ENCODE data around the gene PHF10. TPM values are rescaled to one million over a fixed set of nuclear protein-coding genes. Genes with fewer than 3 reads are reported as not detected.

Gene PHF10
- total RNA-seq, 2 donors from 2014 or later: 49.9 to 54.7 TPM

DNA sequence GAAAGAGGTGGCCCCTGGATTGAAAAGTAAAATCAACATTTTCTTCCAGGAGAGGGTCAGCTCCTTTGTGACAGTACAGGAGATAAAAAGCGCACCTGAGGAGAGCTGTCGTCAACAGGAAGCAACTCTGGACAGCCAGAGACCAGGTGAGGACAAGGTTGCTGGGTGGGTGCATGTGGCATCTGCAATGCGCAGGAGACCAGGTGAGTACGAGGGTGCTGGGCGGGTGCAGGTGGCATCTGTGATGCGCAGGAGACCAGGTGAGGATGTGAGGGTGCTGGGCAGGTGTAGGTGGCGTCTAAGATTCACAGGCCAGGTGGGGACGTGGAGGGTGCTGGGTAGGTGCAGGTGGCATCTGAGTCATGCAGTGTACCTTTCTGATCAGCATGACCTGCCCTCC lies 60.8 kb downstream of the PHF10 start:
- Histone ChIP-seq H3K4me1 (no peaks in the 10 kb centered on the region), H3K27ac (no peak overlapping the region), H3K9me3 (no peaks in the 10 kb centered on the region), H3K36me3 (peaks cover 40% of the 10 kb centered on the region), H3K4me3 (no peak overlapping the region), H3K27me3 (no peaks in the 10 kb centered on the region)
- no peak for DNase-seq (ENCODE audit: low spot score)
- TF ChIP-seq, protein P1, sequence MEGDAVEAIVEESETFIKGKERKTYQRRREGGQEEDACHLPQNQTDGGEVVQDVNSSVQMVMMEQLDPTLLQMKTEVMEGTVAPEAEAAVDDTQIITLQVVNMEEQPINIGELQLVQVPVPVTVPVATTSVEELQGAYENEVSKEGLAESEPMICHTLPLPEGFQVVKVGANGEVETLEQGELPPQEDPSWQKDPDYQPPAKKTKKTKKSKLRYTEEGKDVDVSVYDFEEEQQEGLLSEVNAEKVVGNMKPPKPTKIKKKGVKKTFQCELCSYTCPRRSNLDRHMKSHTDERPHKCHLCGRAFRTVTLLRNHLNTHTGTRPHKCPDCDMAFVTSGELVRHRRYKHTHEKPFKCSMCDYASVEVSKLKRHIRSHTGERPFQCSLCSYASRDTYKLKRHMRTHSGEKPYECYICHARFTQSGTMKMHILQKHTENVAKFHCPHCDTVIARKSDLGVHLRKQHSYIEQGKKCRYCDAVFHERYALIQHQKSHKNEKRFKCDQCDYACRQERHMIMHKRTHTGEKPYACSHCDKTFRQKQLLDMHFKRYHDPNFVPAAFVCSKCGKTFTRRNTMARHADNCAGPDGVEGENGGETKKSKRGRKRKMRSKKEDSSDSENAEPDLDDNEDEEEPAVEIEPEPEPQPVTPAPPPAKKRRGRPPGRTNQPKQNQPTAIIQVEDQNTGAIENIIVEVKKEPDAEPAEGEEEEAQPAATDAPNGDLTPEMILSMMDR (IDR thresholded peaks at IDR 0.05): no peak

DNA sequence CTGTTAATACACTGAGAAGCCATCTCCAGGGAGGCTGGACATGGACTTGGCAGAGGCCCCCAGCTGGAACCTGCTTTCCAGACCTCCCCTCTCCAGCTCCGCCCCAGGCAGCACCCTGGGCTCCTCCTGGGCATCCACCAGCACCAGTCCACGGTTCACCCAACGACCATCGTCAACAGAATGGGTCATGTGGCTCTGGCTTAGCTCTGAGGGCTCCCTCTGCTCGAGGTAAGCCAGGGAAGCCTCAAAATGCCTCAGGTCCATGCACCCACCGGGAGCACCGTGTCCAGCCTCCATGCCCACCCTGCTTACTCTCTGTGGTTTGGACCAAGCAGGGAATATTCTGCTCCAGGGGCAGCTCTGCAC lies 62.9 kb downstream of the PHF10 start:
- DNase-seq (ENCODE audit: low spot score): no peak
- Histone ChIP-seq H3K9me3 (no peaks in the 10 kb centered on the region), H3K27me3 (no peaks in the 10 kb centered on the region), H3K4me1 (no peaks in the 10 kb centered on the region), H3K27ac (no peak overlapping the region), H3K36me3 (peaks cover 30% of the 10 kb centered on the region), H3K4me3 (no peak overlapping the region)
- TF ChIP-seq, protein P1 (IDR thresholded peaks at IDR 0.05): no peak

DNA sequence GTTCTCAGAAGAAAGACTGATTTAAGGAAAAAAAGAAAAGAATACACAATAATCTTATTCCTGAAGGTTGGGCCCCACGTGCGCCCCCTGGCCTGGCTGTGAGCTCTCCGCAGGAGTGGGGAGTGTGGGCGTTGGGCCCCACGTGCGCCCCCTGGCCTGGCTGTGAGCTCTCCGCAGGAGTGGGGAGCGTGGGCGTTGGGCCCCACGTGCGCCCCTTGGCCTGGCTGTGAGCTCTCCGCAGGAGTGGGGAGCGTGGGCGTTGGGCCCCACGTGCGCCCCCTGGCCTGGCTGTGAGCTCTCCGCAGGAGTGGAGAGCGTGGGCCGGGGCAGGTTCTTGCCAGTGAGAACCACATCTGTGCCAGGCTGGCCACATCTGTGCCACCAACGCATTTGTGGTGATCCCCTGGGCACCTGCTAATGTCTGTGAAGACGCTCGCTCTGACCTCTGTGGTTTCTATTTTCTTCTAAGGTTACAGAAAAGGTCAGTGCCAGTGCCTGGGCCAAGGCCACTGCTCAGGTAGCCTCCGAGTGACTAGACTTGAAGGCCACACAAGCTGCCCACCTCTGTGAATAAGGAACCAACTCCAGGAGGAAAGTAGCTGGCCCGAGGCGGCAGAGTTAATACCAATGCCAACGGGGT lies 63.4 kb downstream of the PHF10 start:
- no peak overlapping the region for H3K4me3 ChIP-seq
- no peaks in the 10 kb centered on the region for H3K9me3 ChIP-seq
- H3K36me3 ChIP-seq: peaks cover 30% of the 10 kb centered on the region
- no peaks in the 10 kb centered on the region for H3K4me1 ChIP-seq
- TF ChIP-seq, protein P1 (IDR thresholded peaks at IDR 0.05): no peak
- no peak overlapping the region for H3K27ac ChIP-seq
- H3K27me3 ChIP-seq: no peaks in the 10 kb centered on the region
- no peak for DNase-seq (ENCODE audit: low spot score)

DNA sequence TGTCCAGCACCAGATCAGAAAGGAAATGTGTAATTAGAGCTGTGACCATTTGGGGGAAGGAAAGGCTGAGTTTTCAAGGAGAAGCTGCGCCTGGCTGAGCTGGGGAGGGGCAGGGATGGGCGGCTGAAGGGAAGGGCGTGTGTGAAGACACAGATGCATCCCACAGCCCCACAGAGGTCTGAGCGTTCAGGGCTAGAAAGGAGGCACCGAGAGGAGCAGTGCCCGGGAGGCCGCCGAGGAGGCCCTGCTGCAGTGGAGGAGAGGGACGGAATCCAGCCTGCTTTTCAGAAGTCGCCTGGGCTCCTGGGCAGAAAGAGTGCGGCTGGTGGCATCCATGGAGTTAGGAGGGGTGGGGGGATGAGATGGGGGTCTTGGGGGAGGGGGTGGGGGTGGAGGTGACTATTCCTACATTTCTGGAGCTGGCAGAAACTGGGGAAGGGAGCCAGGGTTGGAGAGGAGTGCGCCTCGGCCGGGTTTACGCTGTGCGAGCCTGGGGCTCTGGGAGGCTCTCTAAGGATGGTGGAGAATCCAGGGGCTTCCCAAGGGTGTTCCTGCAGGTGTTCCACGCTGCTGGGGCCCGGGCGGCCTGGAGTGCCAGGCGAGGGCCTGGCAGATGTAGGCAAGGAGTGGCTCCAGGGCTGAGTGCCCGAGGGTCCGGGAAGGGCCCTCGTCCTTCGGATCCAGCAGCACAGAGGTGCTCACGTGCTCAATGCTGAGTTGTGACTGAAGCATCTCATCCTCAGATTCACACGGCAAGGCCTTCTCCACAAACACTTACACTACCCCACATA lies 64.3 kb downstream of the PHF10 start:
- Histone ChIP-seq H3K27me3 (no peaks in the 10 kb centered on the region), H3K4me1 (no peaks in the 10 kb centered on the region), H3K27ac (no peak overlapping the region), H3K9me3 (no peaks in the 10 kb centered on the region), H3K4me3 (no peak overlapping the region), H3K36me3 (peaks cover 30% of the 10 kb centered on the region)
- DNase-seq (ENCODE audit: low spot score): no peak
- TF ChIP-seq, protein P1 (IDR thresholded peaks at IDR 0.05): no peak

DNA sequence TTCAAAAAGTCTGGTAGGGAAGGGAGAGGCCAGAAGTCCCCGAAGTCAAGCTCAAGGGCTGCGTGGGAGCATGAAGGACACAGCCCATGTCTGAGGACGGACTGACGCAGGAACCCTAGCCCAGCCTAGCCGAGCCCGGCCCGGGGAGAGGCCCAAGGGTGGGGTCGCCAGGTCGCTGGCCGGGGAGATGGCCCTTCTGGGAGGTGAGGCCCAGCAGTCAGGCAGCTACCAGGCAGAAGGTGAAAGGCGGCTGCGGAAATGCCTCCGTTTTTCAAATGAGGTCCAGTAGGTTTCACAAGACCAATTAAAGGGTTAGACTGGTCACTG lies 67.1 kb downstream of the PHF10 start:
- Histone ChIP-seq H3K4me1 (no peaks in the 10 kb centered on the region), H3K36me3 (peaks cover 13% of the 10 kb centered on the region), H3K27me3 (no peaks in the 10 kb centered on the region), H3K4me3 (no peak overlapping the region), H3K27ac (no peak overlapping the region), H3K9me3 (no peaks in the 10 kb centered on the region)
- TF ChIP-seq, protein P1 (IDR thresholded peaks at IDR 0.05): no peak
- DNase-seq (ENCODE audit: low spot score): no peak
